Activated naive CD4-positive, alpha-beta T cell treated with anti-CD3 and anti-CD28 coated beads, Interleukin-2, amount 50 U/mL, for 16 hours (primary cell): ENCODE data around the gene KNTC1.
A peak's percentile ranks its signal among the peaks of the same experiment; 100 is the strongest.
"Not testable (repeated sequence)": the region's sequence is repeated elsewhere in the genome, so short reads cannot be mapped to it uniquely, and the experiment has no call there.

Experiments
- DNase-seq: peaks from one replicate; pipeline ENCODE4 v3.0.0-alpha.2; 2020

The KNTC1 gene

GRCh38 chr12:122563361-122563760 is 36.3 kb downstream of the KNTC1 start:
- no peak for DNase-seq

GRCh38 chr12:122566816-122567215 is 39.8 kb downstream of the KNTC1 start:
- not testable (repeated sequence) for DNase-seq

DNA sequence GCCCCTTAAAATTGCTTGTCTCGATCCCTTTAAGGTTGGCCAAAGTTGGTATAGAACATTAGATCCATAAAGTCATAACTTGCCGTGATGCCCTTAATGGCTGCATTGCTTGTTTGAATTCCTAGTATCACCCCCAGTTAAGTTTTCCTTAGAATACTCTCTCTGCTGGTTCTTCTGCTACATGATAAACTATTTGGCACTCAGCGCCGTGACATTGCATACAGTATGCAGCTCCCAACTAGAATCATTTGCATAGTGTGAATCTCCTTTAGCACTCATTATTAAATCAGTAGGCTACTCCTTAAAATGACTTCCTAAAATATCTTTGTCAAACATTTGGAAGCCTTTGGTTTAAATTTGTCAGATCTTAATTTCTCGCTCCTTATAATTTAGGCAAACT is 42.2 kb downstream of the KNTC1 start:
- DNase-seq = no peak

DNA sequence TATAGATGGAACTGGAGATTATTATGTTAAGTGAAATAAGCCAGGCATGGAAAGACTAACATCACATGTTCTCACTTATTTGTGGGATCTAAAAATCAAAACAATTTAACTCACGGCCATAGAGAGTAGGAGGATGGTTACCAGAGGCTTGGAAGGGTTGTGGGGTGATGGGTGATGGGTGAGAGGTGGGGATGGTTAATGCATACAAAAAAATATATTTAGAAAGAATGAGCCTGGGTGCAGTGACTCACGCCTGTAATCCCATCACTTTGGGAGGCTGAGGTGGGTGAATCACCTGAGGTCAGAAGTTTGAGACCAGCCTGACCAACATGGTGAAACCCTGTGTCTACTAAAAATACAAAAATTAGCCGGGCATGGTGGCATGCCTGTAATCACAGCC is 43.0 kb downstream of the KNTC1 start:
- not testable (repeated sequence) for DNase-seq

- DNase-seq = no peak
Measured at GRCh38 chr12:122571821-122572220, 44.8 kb downstream of the KNTC1 start.

- not testable (repeated sequence) for DNase-seq
Measured at GRCh38 chr12:122583294-122583693, 56.2 kb downstream of the KNTC1 start.

GRCh38 chr12:122584177-122584863 is 57.3 kb downstream of the KNTC1 start:
- no peak for DNase-seq

- DNase-seq = no peak
Measured at GRCh38 chr12:122590990-122591389, 63.9 kb downstream of the KNTC1 start.

GRCh38 chr12:122591966-122592365 is 64.9 kb downstream of the KNTC1 start:
- DNase-seq = not testable (repeated sequence)

- DNase-seq = not testable (repeated sequence)
Measured at GRCh38 chr12:122592543-122592942, 65.5 kb downstream of the KNTC1 start.

DNA sequence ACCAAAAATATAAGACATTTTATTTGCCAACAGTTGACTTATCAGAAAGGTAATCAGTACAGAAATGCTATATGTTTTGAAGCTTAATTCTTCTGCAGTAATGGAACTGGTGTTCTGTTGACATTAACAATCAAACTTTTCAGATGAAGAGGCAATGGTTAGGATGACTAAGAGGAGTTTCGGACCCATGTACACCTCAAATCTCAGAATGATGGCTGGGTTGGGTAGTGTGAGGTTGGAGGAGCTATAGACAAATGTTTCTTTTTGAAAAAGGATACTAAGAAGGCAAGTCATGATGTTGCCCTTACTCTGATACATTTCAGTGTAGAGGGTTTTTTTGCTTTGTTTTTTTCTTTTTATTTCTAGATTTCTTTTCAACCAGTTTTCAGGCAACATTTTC is 66.9 kb downstream of the KNTC1 start:
- no peak for DNase-seq

DNA sequence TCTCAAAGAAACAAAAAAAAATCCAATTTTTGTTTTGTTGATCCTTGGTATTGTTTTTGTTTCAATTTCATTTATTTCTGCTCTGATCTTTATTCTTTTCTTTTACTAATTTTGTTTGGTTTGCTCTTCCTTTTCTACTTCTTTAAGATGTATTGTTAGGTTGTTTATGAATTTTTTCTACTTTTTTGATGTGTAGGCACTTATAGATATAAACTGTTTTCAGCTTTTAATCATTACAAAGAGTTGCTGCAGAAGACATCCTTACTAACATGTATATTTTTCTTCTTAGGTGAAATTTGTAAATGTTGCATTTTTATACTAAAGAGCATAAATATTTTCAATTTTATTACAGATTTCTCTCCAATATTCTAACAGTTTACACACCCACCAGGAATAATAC is 69.8 kb downstream of the KNTC1 start:
- DNase-seq = no peak

DNA sequence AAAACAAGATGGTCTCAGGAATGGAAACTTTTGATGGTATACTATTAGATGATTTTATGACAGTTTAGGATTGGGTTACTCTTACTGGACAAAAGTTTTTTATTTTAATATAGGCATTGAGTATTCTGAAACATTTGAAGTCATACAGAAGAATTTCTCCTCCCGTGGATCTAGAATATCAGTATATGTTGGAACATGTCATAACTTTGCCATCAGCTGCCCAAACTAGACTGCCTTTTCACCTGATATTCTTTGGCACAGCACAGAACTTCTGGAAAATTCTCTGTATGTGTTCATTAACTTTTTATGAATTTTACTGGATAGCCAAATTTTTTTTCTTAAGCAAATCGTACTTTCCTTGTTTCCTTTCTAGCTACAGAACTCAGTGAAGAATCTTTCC is 75.4 kb downstream of the KNTC1 start:
- no peak for DNase-seq

DNA sequence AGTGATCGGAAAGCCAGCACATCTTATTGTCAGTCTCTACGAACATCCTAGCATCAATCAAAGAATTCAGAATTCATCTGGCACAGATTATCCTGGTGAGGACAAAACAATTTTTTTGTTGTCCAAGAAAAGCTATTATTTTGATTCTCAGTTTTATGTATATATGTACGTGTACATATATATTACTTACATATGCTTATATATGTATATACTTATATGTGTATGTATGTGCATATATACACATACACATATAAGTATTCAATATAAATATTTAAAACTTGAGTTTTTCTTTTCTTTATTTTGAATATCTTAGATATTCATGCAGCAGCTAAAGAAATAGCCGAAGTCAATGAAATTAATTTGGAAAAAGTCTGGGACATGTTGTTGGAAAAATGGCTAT is 77.9 kb downstream of the KNTC1 start:
- no peak for DNase-seq

DNA sequence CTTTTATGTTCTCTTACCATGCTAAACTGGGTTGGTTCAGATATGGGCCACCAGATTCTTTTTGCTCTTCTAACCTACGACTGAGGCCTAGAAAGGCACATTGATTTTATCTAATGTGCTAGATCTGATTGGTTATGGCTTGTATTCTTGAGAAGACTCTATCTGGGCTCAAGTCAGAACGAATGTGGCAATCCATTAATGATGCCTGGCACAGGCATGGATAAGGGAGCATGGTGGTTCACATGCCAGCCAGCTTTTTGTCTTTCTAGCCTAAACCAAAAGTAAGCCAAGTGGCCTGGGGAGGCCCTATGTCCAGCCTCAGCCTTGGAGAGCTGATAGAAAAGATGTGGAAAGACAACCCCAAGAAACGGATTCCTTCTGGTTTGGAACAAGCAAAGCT is 82.7 kb downstream of the KNTC1 start:
- no peak for DNase-seq

- no peak for DNase-seq
Measured at GRCh38 chr12:122610207-122610606, 83.2 kb downstream of the KNTC1 start.

GRCh38 chr12:122610911-122611310 is 83.9 kb downstream of the KNTC1 start:
- DNase-seq = no peak

DNA sequence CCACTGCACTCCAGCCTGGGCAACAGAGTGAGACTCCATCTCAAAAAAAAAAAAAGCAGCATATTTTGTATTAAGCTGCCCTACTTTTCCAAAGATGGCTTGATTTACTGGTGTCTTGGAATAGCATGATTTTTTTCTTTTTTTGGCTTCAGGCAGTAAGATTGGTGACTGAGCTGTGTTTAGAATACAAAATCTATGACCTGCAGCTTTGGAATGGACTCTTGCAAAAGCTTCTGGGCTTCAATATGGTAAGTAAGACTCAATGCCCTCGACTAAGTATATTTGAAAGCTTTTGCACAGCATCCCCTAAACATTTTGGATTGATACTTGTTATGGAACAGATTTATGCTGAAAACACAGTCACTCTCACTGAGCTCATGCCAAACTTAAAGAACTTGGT is 87.8 kb downstream of the KNTC1 start:
- DNase-seq = no peak

- DNase-seq = no peak
Measured at GRCh38 chr12:122615780-122616179, 88.7 kb downstream of the KNTC1 start.

DNA sequence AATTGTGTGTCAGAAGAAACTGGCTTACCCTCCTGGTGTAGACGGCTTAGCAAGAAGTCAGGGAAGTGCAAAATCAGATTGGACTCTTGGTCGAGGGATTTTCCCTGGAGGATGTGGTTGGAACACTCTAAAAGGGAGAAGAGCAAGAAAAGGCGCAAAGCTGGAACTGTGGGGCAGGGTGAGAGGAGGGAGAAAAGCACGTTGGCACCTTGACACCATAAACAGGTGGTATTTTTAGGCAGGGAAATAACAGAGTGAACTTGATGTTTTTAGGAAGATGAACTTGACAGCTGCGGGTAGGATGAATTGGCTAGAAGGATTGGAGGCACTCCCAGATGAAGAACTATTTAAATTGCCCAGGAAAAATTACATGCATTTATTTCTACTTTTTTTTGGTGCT is 108.4 kb downstream of the KNTC1 start:
- no peak for DNase-seq

- DNase-seq = no peak
Measured at GRCh38 chr12:122643207-122643805, 116.3 kb downstream of the KNTC1 start.

DNA sequence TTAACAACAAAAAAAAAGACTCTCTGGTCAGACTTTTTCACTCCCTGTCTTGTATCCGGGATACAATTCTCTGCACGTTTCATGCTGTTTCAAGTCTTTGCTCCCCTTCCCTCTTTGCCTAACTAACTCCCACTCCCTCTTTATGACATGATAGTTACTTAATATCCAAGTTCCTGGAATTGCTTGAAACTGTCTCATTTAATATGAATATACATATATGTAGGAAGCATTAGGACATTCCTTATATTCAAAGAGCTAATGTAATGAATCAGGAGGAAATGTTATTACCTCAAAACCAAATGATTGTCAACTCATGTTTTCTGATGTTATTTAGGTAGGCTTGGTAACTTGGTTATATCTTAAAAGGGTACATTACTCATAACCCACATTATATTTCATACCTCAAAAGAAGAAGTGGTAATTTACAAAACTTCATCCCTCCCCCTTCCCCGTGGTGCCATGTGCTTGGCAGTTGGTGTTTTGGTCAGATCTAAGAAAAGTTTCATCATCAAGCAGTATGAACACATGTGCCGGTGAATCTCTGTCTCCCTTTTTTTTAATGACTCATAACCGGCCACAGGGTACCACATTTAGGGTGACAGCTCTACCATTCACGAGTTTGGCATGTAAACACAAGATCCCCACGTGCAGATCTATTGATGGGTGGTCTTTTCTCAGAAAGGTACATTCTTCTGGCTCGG is 119.6 kb downstream of the KNTC1 start:
- peak; percentile 65 for DNase-seq

- no peak for DNase-seq
Measured at GRCh38 chr12:122651520-122652224, 124.6 kb downstream of the KNTC1 start.

- DNase-seq = not testable (repeated sequence)
Measured at GRCh38 chr12:122653291-122653690, 126.2 kb downstream of the KNTC1 start.
